Endothelial cell of umbilical vein (primary cell): Measurements from ENCODE around the gene ARPP19. TPM values are rescaled to one million over a fixed set of nuclear protein-coding genes. Genes with fewer than 3 reads are reported as not detected.

Experiments used
- Bru-seq: library from RNA; stranded (reverse); fragments of 400-500 nt; gene quantifications from one replicate; lab custom pipeline; 2021; lab: Mats Ljungman, UMichigan
- BruChase-seq, 2 experiments: library from RNA; stranded (reverse); fragments of 400-500 nt; gene quantifications; one replicate each; lab custom pipeline; 2021; lab: Mats Ljungman, UMichigan
- BruUV-seq: library from RNA; stranded (reverse); fragments of 400-500 nt; replicated peaks from 2 replicates; lab custom pipeline; 2021; lab: Mats Ljungman, UMichigan
- CTCF ChIA-PET: fragments of 300-600, 350-600 bp; sonication (Branson Sonifier 250); formaldehyde crosslinking; loops from one replicate; lab custom pipeline; 2021; ENCODE audit warnings: antibody characterized with exemption, inconsistent platforms; lab: Charles Lee
- POLR2A ChIA-PET: fragments of 300-600, 350-600 bp; sonication (Branson Sonifier 250); formaldehyde crosslinking; loops from one replicate; lab custom pipeline; 2021; ENCODE audit warnings: antibody characterized with exemption, inconsistent platforms; lab: Charles Lee
- DNase-seq: peaks from one replicate; pipeline ENCODE4 v3.0.0-alpha.2; 2011; ENCODE audit warnings: low read depth, low spot score
- FAIRE-seq: peaks from 2 replicates; lab custom pipeline; 2011; peaks lifted over from hg19 to GRCh38; lab: Jason Lieb, UNC
- H2AFZ ChIP-seq: 2 replicates; pipeline ENCODE4 v1.6.0; 2012; ENCODE audit warnings: low read depth, low read length, control low read depth, inconsistent platforms
- H3K27ac ChIP-seq: 2 replicates; pipeline ENCODE4 v1.5.1; 2011; ENCODE audit warnings: low read depth, mild to moderate bottlenecking, control low read depth, low read length, moderate library complexity; ENCODE audit not compliant: insufficient read depth
- H3K27me3 ChIP-seq, 2 experiments: 2 replicates each; pipeline versions ENCODE4 v1.6.0 to v1.6.1; 2011; ENCODE audit warnings: low read length in 2 of 2, mixed read lengths in 1 of 2; ENCODE audit not compliant: control insufficient read depth in 2 of 2, insufficient read depth in 2 of 2
- H3K36me3 ChIP-seq, 2 experiments: 2 replicates in 1 of 2; 3 replicates in 1 of 2; pipeline ENCODE4 v1.5.1; 2011; ENCODE audit warnings: low read length in 2 of 2, mild to moderate bottlenecking in 1 of 2, moderate library complexity in 1 of 2; ENCODE audit not compliant: control insufficient read depth in 2 of 2, insufficient read depth in 2 of 2; ENCODE audit errors: extremely low read depth in 1 of 2
- H3K4me1 ChIP-seq: 3 replicates; pipeline ENCODE4 v1.5.1; 2011; ENCODE audit warnings: mild to moderate bottlenecking, low read length; ENCODE audit not compliant: control insufficient read depth, insufficient read depth; ENCODE audit errors: extremely low read depth
- H3K4me2 ChIP-seq: 2 replicates; pipeline ENCODE4 v1.6.1; 2011; ENCODE audit warnings: low read length, control low read depth, mixed read lengths; ENCODE audit not compliant: insufficient read depth
- H3K4me3 ChIP-seq, 3 experiments: fragments of 200-600 bp in 1 of 3; sonication (generic), shearing (Covaris generic) in 1 of 3; replicated peaks in 1 of 3; 2 replicates each; pipeline ENCODE4 v1.5.1; 2011 to 2016; ENCODE audit warnings: control low read depth in 3 of 3, low read length in 3 of 3, mild to moderate bottlenecking in 2 of 3, inconsistent platforms in 1 of 3, low read depth in 1 of 3, moderate library complexity in 1 of 3; ENCODE audit not compliant: insufficient read depth in 1 of 3
- H3K79me2 ChIP-seq: 2 replicates; pipeline ENCODE4 v1.6.0; 2012; ENCODE audit warnings: low read length, inconsistent platforms; ENCODE audit not compliant: control insufficient read depth, insufficient read depth
- H3K9ac ChIP-seq: replicated peaks from 2 replicates; pipeline ENCODE3; 2011; ENCODE audit warnings: low read length, control low read depth; ENCODE audit not compliant: insufficient read depth; ENCODE audit errors: extremely low read depth
- H3K9me1 ChIP-seq: replicated peaks from 3 replicates; pipeline ENCODE4 v1.6.0; 2011; ENCODE audit warnings: mild to moderate bottlenecking, low read length; ENCODE audit not compliant: control insufficient read depth, insufficient read depth; ENCODE audit errors: extremely low read depth
- H3K9me3 ChIP-seq: replicated peaks from 2 replicates; pipeline ENCODE4 v1.5.1; 2012; ENCODE audit warnings: low read length, inconsistent platforms; ENCODE audit not compliant: control insufficient read depth, insufficient read depth
- H4K20me1 ChIP-seq: replicated peaks from 2 replicates; pipeline ENCODE3; 2011; ENCODE audit warnings: mild to moderate bottlenecking, low read length; ENCODE audit not compliant: control insufficient read depth, insufficient read depth; ENCODE audit errors: extremely low read depth
- CTCF ChIP-seq, 2 donors: IDR thresholded peaks; 1 replicate in 1 of 2; 2 replicates in 1 of 2; pipeline ENCODE4 v1.5.1; 2011; ENCODE audit warnings: low read length in 2 of 2, mild to moderate bottlenecking in 2 of 2, moderate library complexity in 2 of 2, control low read depth in 1 of 2, inconsistent platforms in 1 of 2, low read depth in 1 of 2; ENCODE audit not compliant: insufficient read depth in 1 of 2; ENCODE audit errors: extremely low read depth in 1 of 2
- EZH2 ChIP-seq: IDR thresholded peaks from 2 replicates; pipeline ENCODE4 v1.6.1; 2012; ENCODE audit warnings: borderline replicate concordance, low read depth, mild to moderate bottlenecking, moderate library complexity, low read length, inconsistent platforms; ENCODE audit not compliant: severe bottlenecking
- FOS ChIP-seq: IDR thresholded peaks from 2 replicates; pipeline ENCODE4 v1.6.1; 2011; ENCODE audit warnings: mild to moderate bottlenecking, low read length, moderate library complexity, borderline replicate concordance; ENCODE audit not compliant: insufficient read depth
- MYC ChIP-seq: IDR thresholded peaks from one replicate; pipeline ENCODE4 v1.6.1; 2011; ENCODE audit warnings: mild to moderate bottlenecking, low read depth, low read length
- POLR2A ChIP-seq: IDR thresholded peaks from 2 replicates; pipeline ENCODE4 v1.6.1; 2012; ENCODE audit warnings: low read depth, mild to moderate bottlenecking, control low read depth, low read length
- POLR2AphosphoS5 ChIP-seq: IDR thresholded peaks from 2 replicates; pipeline ENCODE4 v1.6.1; 2012; ENCODE audit warnings: low read depth, mild to moderate bottlenecking, control low read depth, low read length, moderate library complexity; ENCODE audit not compliant: insufficient read depth
- dilution Hi-C: fragments of 300-500 bp; cut with MboI; formaldehyde crosslinking; loops from one replicate; pipeline ENCODE4 v1.15.0; 2019; ENCODE audit warnings: low sequenced_read_pairs; ENCODE audit not compliant: extremely low pct_ligation_motif_present
- intact Hi-C: fragments of 100-400 bp; cut with micrococcal nuclease; formaldehyde crosslinking; loops from one replicate; pipeline ENCODE4 v1.10.0; 2022
- long read RNA-seq: library from polyadenylated mRNA; stranded (forward); transcript quantifications from one replicate; pipeline ENCODE4 v2.0.0, GENCODE V29; 2021
- polyA minus RNA-seq, 3 experiments: library from RNA; depleted of rRNA, polyadenylated mRNA; stranded (reverse); fragments of >200 nt; gene quantifications; 1 replicate in 1 of 3; 2 replicates in 2 of 3; pipeline ENCODE4 v1.2.3, GENCODE V29; 2011
- polyA plus RNA-seq, 4 experiments: library from polyadenylated mRNA; depleted of rRNA in 3 of 4; stranded (reverse) in 3 of 4; unstranded in 1 of 4; fragments of >200 nt; gene quantifications; 2 replicates each; pipeline versions ENCODE4 v1.2.1 to v1.2.3, GENCODE V29; 2011 to 2012; ENCODE audit warnings: missing spikeins in 1 of 4
- total RNA-seq: library from RNA; stranded (reverse); gene quantifications from 2 replicates; pipeline ENCODE4 v1.2.3, GENCODE V29; 2021
- TF ChIP-seq, protein P1 (sequence below): IDR thresholded peaks from 2 replicates; pipeline ENCODE4 v1.6.1; 2011; ENCODE audit not compliant: insufficient read depth, insufficient read length

The ARPP19 gene
- 176 and 191 TPM in 2 replicates for total RNA-seq
- 38.2 and 47.1 TPM in 2 replicates for polyA plus RNA-seq
- polyA plus RNA-seq (2011; cell fraction: cytosol; rRNA removed), result 41.7 and 41.8 TPM in 2 replicates
- 22.4 and 30.1 TPM in 2 replicates for polyA plus RNA-seq (2011; cell fraction: nucleus; rRNA removed)
- polyA plus RNA-seq (2012), result 52.1 and 68.7 TPM in 2 replicates
- 79.6 and 94.1 TPM in 2 replicates for polyA minus RNA-seq
- 64.3 TPM for polyA minus RNA-seq (2011; cell fraction: cytosol; rRNA and poly(A)+ RNA removed)
- polyA minus RNA-seq (2011; cell fraction: nucleus; rRNA and poly(A)+ RNA removed), result 31.4 and 48.2 TPM in 2 replicates
- Bru-seq, nascent RNA, result percentile 98 among the genes with signal in this experiment
- BruChase-seq, experiment 1, labeled RNA remaining after a 6-hour chase, result percentile 100 among the genes with signal in this experiment
- percentile 99 among the genes with signal in this experiment for BruChase-seq, experiment 2, labeled RNA remaining after a 2-hour chase
- long read RNA-seq, full-length matches to known transcripts, result 151 of 185 reads
- long read RNA-seq, partial matches to known transcripts, result 4 of 185 reads
- long read RNA-seq, other reads (novel, unspliced or antisense), result 30 of 185 reads

DNA sequence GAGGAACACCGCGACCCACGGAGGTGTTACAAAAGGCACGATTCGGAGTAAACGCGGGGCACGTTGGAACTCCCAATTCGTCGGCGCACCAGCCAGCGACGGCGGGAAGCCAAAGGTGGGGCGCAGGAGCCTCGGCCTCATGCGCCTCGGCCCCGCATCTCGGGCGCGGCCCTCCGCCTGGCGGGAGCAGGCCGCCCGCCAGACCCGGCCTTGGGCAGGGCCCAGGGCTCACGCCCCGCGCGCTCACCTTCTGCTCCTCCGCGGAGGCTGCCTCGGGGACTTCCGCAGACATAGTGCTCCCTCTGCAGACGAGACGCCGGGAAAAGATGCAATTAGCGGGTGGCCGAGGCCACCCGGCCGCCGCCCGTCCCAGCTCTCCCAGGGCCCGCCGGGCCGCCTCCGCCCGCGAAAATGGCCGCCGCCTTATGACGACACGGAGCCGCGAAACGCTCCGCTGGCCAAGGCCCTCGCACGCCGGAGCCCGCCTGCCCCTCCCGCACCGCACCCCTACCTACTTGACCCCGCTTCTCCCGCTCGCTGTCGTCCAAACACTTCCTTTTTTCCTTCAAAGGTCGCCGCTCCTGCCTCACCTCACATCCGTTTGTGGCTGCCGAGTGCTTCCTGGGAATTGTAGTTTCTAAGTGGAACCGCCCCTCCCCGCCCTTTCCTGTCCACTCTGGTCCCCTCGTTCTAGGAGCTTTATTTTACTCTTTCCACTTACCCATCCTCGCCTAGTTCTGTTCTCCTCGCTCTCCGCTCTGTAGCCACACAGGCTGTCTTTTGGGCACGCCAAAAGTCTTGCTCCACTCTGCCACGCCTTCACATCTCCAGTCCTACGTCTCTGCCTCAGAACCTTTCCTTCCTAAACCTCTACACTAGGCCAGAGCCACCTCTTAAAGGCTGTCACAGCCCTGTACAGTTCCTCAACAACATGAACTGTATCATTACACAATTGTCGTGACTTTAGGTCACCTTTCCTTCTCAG is at the start of gene ARPP19:
Gene ARPP19 (minus strand): TSS at position 430 of the 985 bp plus-strand sequence. CDS start 138 bp downstream, at position 292.
- FAIRE-seq (peak; percentile 79), DNase-seq (peak; percentile 86)
- Histone ChIP-seq H3K36me3 (peaks cover 0 to 3% of the 10 kb centered on the region in 2 experiments), H3K4me1 (peaks cover 24% of the 10 kb centered on the region), H3K9ac (peak within 1 kb of the TSS; percentile 95), H2AFZ (peak within 1 kb of the TSS; percentile 99), H3K9me3 (no peaks in the 10 kb centered on the region), H3K4me2 (peak within 1 kb of the TSS; percentile 96), H4K20me1 (peaks cover 3% of the 10 kb centered on the region), H3K9me1 (no peaks in the 10 kb centered on the region), H3K27me3 (no peaks in the 10 kb centered on the region), H3K79me2 (peaks cover 46% of the 10 kb centered on the region), H3K4me3 (peak within 1 kb of the TSS; percentile 45 to 79 (median 75)), H3K27ac (peak within 1 kb of the TSS; percentile 80)
- TF ChIP-seq, protein P1, sequence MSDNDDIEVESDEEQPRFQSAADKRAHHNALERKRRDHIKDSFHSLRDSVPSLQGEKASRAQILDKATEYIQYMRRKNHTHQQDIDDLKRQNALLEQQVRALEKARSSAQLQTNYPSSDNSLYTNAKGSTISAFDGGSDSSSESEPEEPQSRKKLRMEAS, result peak; percentile 47
- TF ChIP-seq CTCF (IDR thresholded peaks at IDR 0.05; ENCODE audit: extremely low read depth in 1 of 2, insufficient read depth in 1 of 2, low read depth in 1 of 2, low read length in 2 of 2) (no peak), POLR2AphosphoS5 (peak; percentile 83), EZH2 (no peak), FOS (no peak), POLR2A (peak; percentile 88), MYC (no peak)
- ChIA-PET CTCF (interaction anchor here (0.9 to 1.3 kb wide), 4 partner anchors 9 to 313 kb away, joined by 3 to 8 read pairs (median 4); no protein-coding TSS in a partner anchor), POLR2A (no interaction called here)
- intact Hi-C loops (loop anchor here (1.0 to 5.0 kb wide), 7 partner anchors 86 to 313 kb away; partner anchors contain the start of gene ATOSA), dilution Hi-C loops (no loop called here)
- BruUV-seq, result TSS peak; percentile 86
